Activated CD4-positive, alpha-beta memory T cell treated with anti-CD3 and anti-CD28 coated beads for 36 hours (primary cell): ENCODE results near the gene IFNGR2. TPM values are rescaled to one million over a fixed set of nuclear protein-coding genes. Genes with fewer than 3 reads are reported as not detected.
"Not testable (repeated sequence)": the region's sequence is repeated elsewhere in the genome, so short reads cannot be mapped to it uniquely, and the experiment has no call there.

Experiments
- CTCF ChIA-PET: fragments of 350-600 bp; sonication (Branson Sonifier 250); formaldehyde crosslinking; loops from one replicate; lab custom pipeline; 2021; ENCODE audit warnings: antibody characterized with exemption, inconsistent platforms; lab: Charles Lee
- POLR2A ChIA-PET: fragments of 350-600 bp; sonication (Branson Sonifier 250); formaldehyde crosslinking; loops from one replicate; lab custom pipeline; 2021; ENCODE audit warnings: antibody characterized with exemption; lab: Charles Lee
- DNase-seq: peaks from one replicate; pipeline ENCODE4 v3.0.0-alpha.2; 2020
- H3K27ac Mint-ChIP-seq: one replicate; pipeline ENCODE4 v1.8.0; 2021; ENCODE audit warnings: mixed read lengths
- H3K27me3 Mint-ChIP-seq: one replicate; pipeline ENCODE4 v1.8.0; 2021; ENCODE audit warnings: mixed read lengths
- H3K36me3 Mint-ChIP-seq: one replicate; pipeline ENCODE4 v1.8.0; 2021; ENCODE audit warnings: mixed read lengths
- H3K4me1 Mint-ChIP-seq: one replicate; pipeline ENCODE4 v1.8.0; 2021; ENCODE audit warnings: low read depth, mixed read lengths
- H3K4me3 Mint-ChIP-seq: one replicate; pipeline ENCODE4 v1.8.0; 2021; ENCODE audit warnings: mild to moderate bottlenecking, mixed read lengths
- H3K9me3 Mint-ChIP-seq: one replicate; pipeline ENCODE4 v1.8.0; 2021; ENCODE audit warnings: mixed read lengths
- intact Hi-C: fragments of 100-400 bp; cut with micrococcal nuclease; formaldehyde crosslinking; loops from one replicate; pipeline ENCODE4 v1.15.1; 2023
- total RNA-seq, 2 experiments: library from RNA; stranded (reverse); gene quantifications; one replicate each; pipeline ENCODE4 v1.2.3, GENCODE V29; 2021

The IFNGR2 gene
- total RNA-seq, 2 experiments from 2014 or later, result 14.3 to 17.0 TPM

GRCh38 chr21:33403786-33404585 lies 773 bp downstream of the IFNGR2 start:
- peaks cover 40% of the 10 kb centered on the region for H3K4me1 Mint-ChIP-seq
- H3K36me3 Mint-ChIP-seq, result peaks cover 13% of the 10 kb centered on the region
- intact Hi-C loops, result loop anchor here (1.0 kb wide), 1 partner anchor 21 kb away; no protein-coding TSS in a partner anchor
- CTCF ChIA-PET, result interaction anchor here (1.3 to 2.4 kb wide), 4 partner anchors 41 to 207 kb away, joined by 3 to 8 read pairs (median 5); no protein-coding TSS in a partner anchor
- POLR2A ChIA-PET, result interaction anchor here (0.6 to 3.1 kb wide), 3 partner anchors 31 to 162 kb away, joined by 3 to 18 read pairs (median 3); no protein-coding TSS in a partner anchor
- H3K4me3 Mint-ChIP-seq, result peak overlapping the region; percentile 90
- peak overlapping the region; percentile 81 for H3K27ac Mint-ChIP-seq
- no peaks in the 10 kb centered on the region for H3K9me3 Mint-ChIP-seq
- H3K27me3 Mint-ChIP-seq, result peaks cover 16% of the 10 kb centered on the region
- peak; percentile 59 for DNase-seq

- peaks cover 51% of the 10 kb centered on the region for H3K4me1 Mint-ChIP-seq
- POLR2A ChIA-PET, result interaction anchor here (0.6 to 3.1 kb wide), 4 partner anchors 22 to 74 kb away, joined by 3 to 18 read pairs (median 6); partner anchors contain the start of gene TMEM50B
- H3K4me3 Mint-ChIP-seq, result no peak overlapping the region
- peaks cover 18% of the 10 kb centered on the region for H3K36me3 Mint-ChIP-seq
- peak overlapping the region; percentile 23 for H3K27ac Mint-ChIP-seq
- H3K27me3 Mint-ChIP-seq, result peaks cover 11% of the 10 kb centered on the region
- intact Hi-C loops, result loop anchor here (1.0 kb wide), 1 partner anchor 28 kb away; no protein-coding TSS in a partner anchor
- DNase-seq, result peak; percentile 56
- H3K9me3 Mint-ChIP-seq, result no peaks in the 10 kb centered on the region
- CTCF ChIA-PET, result interaction anchor here (0.6 to 2.4 kb wide), 7 partner anchors 22 to 209 kb away, joined by 3 to 11 read pairs (median 8); no protein-coding TSS in a partner anchor
Measured at GRCh38 chr21:33406493-33406892, 3.3 kb downstream of the IFNGR2 start.

- Mint-ChIP-seq H3K36me3 (peaks cover 26% of the 10 kb centered on the region), H3K27ac (no peak overlapping the region), H3K9me3 (no peaks in the 10 kb centered on the region), H3K27me3 (peaks cover 2% of the 10 kb centered on the region), H3K4me1 (peaks cover 46% of the 10 kb centered on the region), H3K4me3 (no peak overlapping the region)
- POLR2A ChIA-PET, result no interaction called here
- CTCF ChIA-PET, result interaction anchor here (0.6 to 0.7 kb wide), 2 partner anchors 33 to 234 kb away, joined by 3 to 4 read pairs; no protein-coding TSS in a partner anchor
- intact Hi-C loops, result no loop called here
- DNase-seq, result no peak
Measured at GRCh38 chr21:33411949-33412430, 8.8 kb downstream of the IFNGR2 start.

- peaks cover 22% of the 10 kb centered on the region for H3K36me3 Mint-ChIP-seq
- intact Hi-C loops, H3K27ac Mint-ChIP-seq, DNase-seq, H3K9me3 Mint-ChIP-seq, H3K4me3 Mint-ChIP-seq, POLR2A ChIA-PET, H3K27me3 Mint-ChIP-seq: not testable (repeated sequence)
- CTCF ChIA-PET, result interaction anchor here (0.6 to 1.1 kb wide), 3 partner anchors 33 to 53 kb away, joined by 3 read pairs; no protein-coding TSS in a partner anchor
- peaks cover 42% of the 10 kb centered on the region for H3K4me1 Mint-ChIP-seq
Measured at GRCh38 chr21:33412439-33412831, 9.2 kb downstream of the IFNGR2 start.

GRCh38 chr21:33412832-33413519 lies 9.8 kb downstream of the IFNGR2 start:
- H3K9me3 Mint-ChIP-seq, result no peaks in the 10 kb centered on the region
- ChIA-PET CTCF (interaction anchor here (0.6 to 1.1 kb wide), 2 partner anchors 52 to 53 kb away, joined by 3 read pairs; no protein-coding TSS in a partner anchor), POLR2A (no interaction called here)
- no peak overlapping the region for H3K27ac Mint-ChIP-seq
- H3K27me3 Mint-ChIP-seq, result no peaks in the 10 kb centered on the region
- H3K4me1 Mint-ChIP-seq, result peaks cover 42% of the 10 kb centered on the region
- no peak for DNase-seq
- no peak overlapping the region for H3K4me3 Mint-ChIP-seq
- intact Hi-C loops, result no loop called here
- peaks cover 24% of the 10 kb centered on the region for H3K36me3 Mint-ChIP-seq

GRCh38 chr21:33414068-33414467 lies 10.9 kb downstream of the IFNGR2 start:
- Mint-ChIP-seq H3K4me3 (no peak overlapping the region), H3K27me3 (no peaks in the 10 kb centered on the region), H3K9me3 (no peaks in the 10 kb centered on the region), H3K27ac (no peak overlapping the region), H3K36me3 (peaks cover 23% of the 10 kb centered on the region), H3K4me1 (peaks cover 38% of the 10 kb centered on the region)
- DNase-seq, result no peak
- CTCF ChIA-PET, result interaction anchor here (1.4 kb wide), 1 partner anchor 31 kb away, joined by 5 read pairs; no protein-coding TSS in a partner anchor
- POLR2A ChIA-PET, result no interaction called here
- intact Hi-C loops, result no loop called here

- no peak for DNase-seq
- no peaks in the 10 kb centered on the region for H3K27me3 Mint-ChIP-seq
- H3K27ac Mint-ChIP-seq, result no peak overlapping the region
- CTCF ChIA-PET, result interaction anchor here (1.1 to 1.4 kb wide), 2 partner anchors 30 to 53 kb away, joined by 3 to 5 read pairs; no protein-coding TSS in a partner anchor
- H3K9me3 Mint-ChIP-seq, result no peaks in the 10 kb centered on the region
- H3K4me1 Mint-ChIP-seq, result peaks cover 31% of the 10 kb centered on the region
- intact Hi-C loops, result no loop called here
- peaks cover 29% of the 10 kb centered on the region for H3K36me3 Mint-ChIP-seq
- POLR2A ChIA-PET, result no interaction called here
- no peak overlapping the region for H3K4me3 Mint-ChIP-seq
Measured at GRCh38 chr21:33414926-33415325, 11.7 kb downstream of the IFNGR2 start.

- Mint-ChIP-seq H3K27me3 (no peaks in the 10 kb centered on the region), H3K27ac (no peak overlapping the region), H3K36me3 (peaks cover 36% of the 10 kb centered on the region), H3K4me3 (no peak overlapping the region), H3K9me3 (no peaks in the 10 kb centered on the region), H3K4me1 (peaks cover 10% of the 10 kb centered on the region)
- CTCF ChIA-PET, result no interaction called here
- POLR2A ChIA-PET, result no interaction called here
- intact Hi-C loops, result no loop called here
- DNase-seq, result no peak
Measured at GRCh38 chr21:33418691-33419090, 15.5 kb downstream of the IFNGR2 start.

- H3K9me3 Mint-ChIP-seq, result no peaks in the 10 kb centered on the region
- ChIA-PET POLR2A (interaction anchor here (0.7 kb wide), 1 partner anchor 81 kb away, joined by 3 read pairs; no protein-coding TSS in a partner anchor), CTCF (interaction anchor here (0.7 kb wide), 1 partner anchor 58 kb away, joined by 3 read pairs; no protein-coding TSS in a partner anchor)
- no peak overlapping the region for H3K27ac Mint-ChIP-seq
- no peak overlapping the region for H3K4me3 Mint-ChIP-seq
- peaks cover 36% of the 10 kb centered on the region for H3K36me3 Mint-ChIP-seq
- DNase-seq, result no peak
- no peaks in the 10 kb centered on the region for H3K27me3 Mint-ChIP-seq
- peaks cover 9% of the 10 kb centered on the region for H3K4me1 Mint-ChIP-seq
- intact Hi-C loops, result no loop called here
Measured at GRCh38 chr21:33419538-33420123, 16.4 kb downstream of the IFNGR2 start.

GRCh38 chr21:33421713-33422393 lies 18.6 kb downstream of the IFNGR2 start:
- ChIA-PET POLR2A (no interaction called here), CTCF (no interaction called here)
- Mint-ChIP-seq H3K4me1 (no peaks in the 10 kb centered on the region), H3K36me3 (peaks cover 30% of the 10 kb centered on the region), H3K9me3 (no peaks in the 10 kb centered on the region), H3K27ac (no peak overlapping the region), H3K27me3 (no peaks in the 10 kb centered on the region), H3K4me3 (no peak overlapping the region)
- intact Hi-C loops, result no loop called here
- DNase-seq, result no peak

- Mint-ChIP-seq H3K27ac (no peak overlapping the region), H3K4me3 (no peak overlapping the region), H3K4me1 (no peaks in the 10 kb centered on the region), H3K27me3 (no peaks in the 10 kb centered on the region), H3K9me3 (no peaks in the 10 kb centered on the region), H3K36me3 (peaks cover 35% of the 10 kb centered on the region)
- POLR2A ChIA-PET, result no interaction called here
- CTCF ChIA-PET, result no interaction called here
- intact Hi-C loops, result no loop called here
- no peak for DNase-seq
Measured at GRCh38 chr21:33424214-33424613, 21.0 kb downstream of the IFNGR2 start.
